Hematopoietic multipotent progenitor cell (in vitro differentiated cells): Measurements from ENCODE around the gene FOXL2NB. TPM values are rescaled to one million over a fixed set of nuclear protein-coding genes. Genes with fewer than 3 reads are reported as not detected.
A peak's percentile ranks its signal among the peaks of the same experiment; 100 is the strongest.

Experiments
- DNase-seq, 3 donors: peaks; one replicate each; pipeline ENCODE4 v3.0.0-alpha.2; 2011 to 2015; ENCODE audit warnings: low read depth in 2 of 3, low spot score in 2 of 3
- total RNA-seq: library from RNA; depleted of rRNA; stranded (reverse); fragments of >200 nt; gene quantifications from one replicate; pipeline ENCODE4 v1.2.3, GENCODE V29; 2012

The FOXL2NB gene
- total RNA-seq, 1 donor = under 0.01 TPM

- DNase-seq = no peak
Observed at GRCh38 chr3:138928727-138929372, 18.2 kb upstream of the FOXL2NB start.

- no peak for DNase-seq
Observed at GRCh38 chr3:138933068-138933668, 13.8 kb upstream of the FOXL2NB start.

- DNase-seq = no peak
Observed at GRCh38 chr3:138933981-138934691, 12.9 kb upstream of the FOXL2NB start.

GRCh38 chr3:138935505-138935862, 11.5 kb upstream of the FOXL2NB start:
- DNase-seq = no peak

- peak in 2 of 3 donors; percentile 64 to 66 for DNase-seq
Observed at GRCh38 chr3:138935863-138936740, 10.9 kb upstream of the FOXL2NB start.

- no peak for DNase-seq
Observed at GRCh38 chr3:138936741-138937689, 10.0 kb upstream of the FOXL2NB start.

GRCh38 chr3:138937690-138938055, 9.3 kb upstream of the FOXL2NB start:
- DNase-seq = no peak

- DNase-seq = no peak
Observed at GRCh38 chr3:138938056-138938876, 8.8 kb upstream of the FOXL2NB start.

GRCh38 chr3:138938877-138939560, 8.0 kb upstream of the FOXL2NB start:
- no peak for DNase-seq

- DNase-seq = no peak
Observed at GRCh38 chr3:138939561-138940241, 7.3 kb upstream of the FOXL2NB start.

GRCh38 chr3:138940446-138940845, 6.6 kb upstream of the FOXL2NB start:
- no peak for DNase-seq

- peak in 1 of 3 donors; percentile 63 for DNase-seq
Observed at GRCh38 chr3:138941259-138941885, 5.6 kb upstream of the FOXL2NB start.

- DNase-seq = no peak
Observed at GRCh38 chr3:138942271-138942670, 4.7 kb upstream of the FOXL2NB start.

GRCh38 chr3:138942861-138943623, 4.0 kb upstream of the FOXL2NB start:
- no peak for DNase-seq

- DNase-seq = peak in 2 of 3 donors; percentile 24 to 62
Observed at GRCh38 chr3:138943724-138944653, 3.0 kb upstream of the FOXL2NB start.

- no peak for DNase-seq
Observed at GRCh38 chr3:138944654-138944928, 2.4 kb upstream of the FOXL2NB start.
